GM21423 (cell line): Measurements from ENCODE around the gene PPP1R15A.
"Not testable (repeated sequence)": the region's sequence is repeated elsewhere in the genome, so short reads cannot be mapped to it uniquely, and the experiment has no call there.

Source experiments
- ATAC-seq: cut with Tn5 transposase; IDR thresholded peaks from one replicate; pipeline ENCODE4 v1.9.1; 2021; ENCODE audit warnings: mild to moderate bottlenecking, moderate library complexity; ENCODE audit not compliant: unreplicated experiment

The PPP1R15A gene

DNA sequence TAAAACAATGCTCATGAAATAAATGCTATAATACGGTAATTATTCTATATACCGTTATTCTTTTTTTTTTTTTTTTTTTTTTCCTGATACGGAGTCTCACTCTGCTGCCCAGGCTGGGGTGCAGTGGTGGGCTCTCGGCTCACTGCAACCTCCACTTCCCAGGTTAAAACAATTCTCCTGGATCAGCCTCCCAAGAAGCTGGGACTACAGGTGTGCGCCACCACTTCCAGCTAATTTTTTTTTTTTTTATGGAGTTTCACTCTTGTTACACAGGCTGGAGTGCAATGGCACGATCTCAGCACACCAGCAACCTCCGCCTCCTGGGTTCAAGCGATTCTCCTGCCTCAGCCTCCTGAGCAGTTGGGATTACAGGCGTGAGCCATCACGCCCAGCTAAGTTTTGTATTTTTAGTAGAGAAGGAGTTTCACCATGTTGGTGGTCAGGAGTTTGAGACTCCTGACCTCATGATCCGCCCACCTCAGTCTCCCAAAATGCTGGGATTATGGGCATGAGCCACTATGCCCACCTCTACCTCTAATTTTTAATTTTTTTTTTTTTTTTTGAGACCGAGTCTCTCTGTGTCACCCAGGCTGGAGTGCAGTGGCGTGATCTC is 6.9 kb downstream of the PPP1R15A start:
- ATAC-seq: no peak

DNA sequence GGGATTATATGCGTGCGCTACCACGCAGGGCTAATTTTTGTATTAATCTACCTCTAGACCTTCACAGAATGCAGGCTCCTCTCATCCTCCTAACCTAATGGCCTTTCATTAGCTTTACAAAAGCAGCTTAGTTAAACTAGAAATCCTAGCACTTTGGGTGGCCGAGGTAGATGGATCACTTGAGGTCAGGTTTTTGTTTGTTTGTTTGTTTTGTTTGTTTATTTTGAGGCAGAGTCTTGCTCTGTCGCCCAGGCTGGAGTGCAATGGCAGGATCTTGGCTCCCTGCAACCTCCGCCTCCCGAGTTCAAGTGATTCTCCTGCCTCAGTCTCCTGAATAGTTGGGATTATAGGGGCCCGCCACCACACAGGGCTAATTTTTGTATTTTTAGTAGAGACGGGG is 7.5 kb downstream of the PPP1R15A start:
- ATAC-seq: not testable (repeated sequence)

DNA sequence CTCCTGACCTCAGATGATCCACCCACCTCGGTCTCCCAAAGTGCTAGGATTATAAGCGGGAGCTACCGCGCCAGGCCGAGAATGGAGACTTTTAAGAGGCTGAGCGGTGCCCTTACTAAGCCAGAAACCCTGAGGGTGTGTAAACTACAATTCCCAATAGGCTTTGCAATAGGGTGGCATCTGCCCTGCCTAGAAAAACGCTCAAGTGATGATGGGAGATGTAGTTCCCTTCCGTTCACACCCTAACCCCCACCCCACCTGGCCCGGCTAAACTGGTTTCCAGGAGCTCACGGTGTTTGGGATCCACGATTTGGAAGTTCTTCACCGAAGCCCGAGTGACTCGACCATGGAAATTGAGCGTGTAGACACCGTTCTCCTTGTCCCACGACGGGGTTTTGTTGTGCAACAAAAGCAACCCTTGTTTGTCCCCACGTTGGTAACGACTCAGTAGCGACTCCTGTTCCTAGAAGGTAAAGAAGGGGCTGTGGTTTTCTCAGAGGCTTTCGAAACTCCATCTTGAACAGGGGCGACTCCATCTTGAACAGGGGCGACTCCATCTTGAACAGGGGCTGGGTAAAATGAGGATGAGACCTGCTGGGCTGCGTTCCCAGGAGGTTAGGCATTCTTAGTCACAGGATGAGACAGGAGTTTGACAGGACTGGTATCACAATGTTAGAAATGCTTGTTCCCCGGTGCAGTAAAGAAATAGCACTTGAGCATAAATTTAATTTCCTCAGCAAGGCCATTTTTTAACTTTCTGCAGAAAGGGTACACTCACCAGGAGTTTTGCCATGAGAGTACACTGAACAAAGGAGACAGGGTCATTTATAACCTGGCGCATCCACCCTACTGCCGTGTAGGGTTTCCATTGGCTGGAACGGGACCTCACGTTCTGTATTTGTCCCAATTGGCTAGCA is 9.8 kb downstream of the PPP1R15A start:
- no peak for ATAC-seq

DNA sequence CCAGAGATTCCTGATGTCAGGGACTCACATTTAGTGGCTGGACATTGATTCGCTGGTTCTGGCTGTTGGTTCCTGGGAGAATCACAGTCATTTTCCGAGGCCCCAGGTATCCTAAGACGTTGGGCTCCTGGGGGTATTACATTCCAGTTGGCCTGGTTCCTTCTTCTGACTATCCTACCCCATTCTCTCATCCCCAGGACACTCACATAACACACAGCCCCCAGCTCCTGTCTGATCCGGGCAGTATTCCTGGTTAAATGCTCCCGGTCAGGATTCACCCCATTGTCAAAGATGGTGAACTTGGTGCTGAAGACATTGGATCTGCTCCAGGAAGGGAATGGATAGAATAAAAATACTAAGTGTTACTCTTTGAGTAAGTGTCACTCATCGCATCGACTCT is 11.5 kb downstream of the PPP1R15A start:
- ATAC-seq: no peak

DNA sequence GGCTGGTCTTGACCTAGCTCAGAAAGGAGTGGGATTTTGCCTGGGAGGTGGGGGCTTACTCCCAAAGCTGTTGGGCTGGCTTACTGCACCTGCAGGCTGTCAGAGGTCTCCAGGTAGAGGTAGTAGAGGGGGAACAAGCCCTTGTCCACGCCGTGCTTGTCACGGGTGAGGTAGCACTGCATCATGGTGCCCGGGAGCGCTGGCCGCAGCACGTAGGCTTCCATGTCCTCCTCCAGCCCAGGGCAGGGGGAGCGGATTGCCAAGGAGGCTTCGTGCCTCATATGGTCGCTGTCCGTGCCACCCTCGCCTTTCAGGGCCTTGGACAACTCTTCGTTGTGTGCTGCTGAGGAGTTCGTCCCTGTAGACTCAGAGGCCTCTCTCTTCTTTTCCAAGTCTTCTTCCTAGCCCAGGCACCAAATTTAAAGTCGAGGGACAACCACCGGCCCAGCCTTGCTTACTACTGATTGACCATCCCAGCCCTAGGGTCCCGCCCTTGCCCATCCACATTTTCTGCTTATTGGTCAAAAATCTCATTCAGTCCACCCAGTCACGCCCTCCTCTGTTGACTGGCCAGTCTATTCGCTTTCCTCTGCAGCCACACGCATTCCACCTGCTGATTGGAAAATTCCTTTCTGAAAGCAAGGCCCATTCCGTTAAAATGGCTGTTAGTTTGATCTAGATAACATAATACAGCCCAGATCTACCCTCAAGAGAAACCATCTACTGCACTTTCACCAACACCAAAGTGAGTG is 15.8 kb downstream of the PPP1R15A start:
- no peak for ATAC-seq

DNA sequence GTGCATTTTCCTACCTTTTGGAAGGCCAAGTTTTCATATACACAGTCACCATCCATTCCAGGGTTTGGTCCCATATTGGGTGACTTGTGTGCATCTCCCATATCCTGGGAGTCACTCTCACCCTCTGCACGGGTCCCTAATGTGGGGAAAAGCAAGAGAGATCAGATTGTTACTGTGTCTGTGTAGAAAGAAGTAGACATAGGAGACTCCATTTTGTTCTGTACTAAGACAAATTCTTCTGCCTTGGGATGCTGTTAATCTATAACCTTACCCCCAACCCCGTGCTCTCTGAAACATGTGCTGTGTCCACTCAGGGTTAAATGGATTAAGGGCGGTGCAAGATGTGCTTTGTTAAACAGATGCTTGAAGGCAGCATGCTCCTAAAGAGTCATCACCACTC is 17.3 kb downstream of the PPP1R15A start:
- ATAC-seq: not testable (repeated sequence)

DNA sequence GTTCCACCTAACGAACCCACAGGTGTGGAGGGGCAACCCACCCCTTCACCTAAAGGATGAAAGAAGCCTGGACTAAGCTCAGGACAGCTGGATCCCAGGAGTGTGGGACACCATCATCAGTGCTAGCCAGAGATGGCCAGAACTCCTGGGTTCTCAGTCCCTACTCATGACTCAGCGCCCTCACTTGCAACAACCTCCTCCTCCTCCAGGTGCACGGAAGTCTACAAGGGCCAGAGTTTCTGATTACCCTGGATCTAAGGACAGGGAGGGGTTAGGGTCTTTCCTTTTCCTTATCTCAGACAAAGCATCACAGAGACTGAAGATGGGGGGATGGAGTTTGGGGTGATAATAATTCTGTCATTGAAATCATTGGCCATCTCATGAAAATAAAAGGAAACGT is 18.3 kb downstream of the PPP1R15A start:
- ATAC-seq: no peak

DNA sequence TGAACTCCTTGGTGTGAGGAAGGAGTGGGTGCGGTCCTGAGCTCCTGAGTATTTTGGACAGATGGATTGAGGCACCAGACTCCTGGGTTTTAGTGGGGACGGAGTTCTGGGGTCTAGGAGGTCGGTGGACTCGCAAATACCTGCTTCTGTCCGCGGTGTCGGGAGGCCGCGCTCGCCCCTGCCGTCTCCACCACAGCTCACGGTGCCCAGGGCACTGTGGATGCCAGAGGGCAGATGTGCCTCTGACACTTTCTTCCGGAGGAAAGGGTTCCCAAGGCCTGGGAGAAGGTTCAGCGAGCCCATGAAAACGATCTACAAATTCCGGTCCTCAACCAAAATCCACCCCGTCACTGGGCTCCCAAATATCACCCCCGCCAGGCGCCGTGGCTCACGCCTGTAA is 23.0 kb downstream of the PPP1R15A start:
- ATAC-seq: no peak

DNA sequence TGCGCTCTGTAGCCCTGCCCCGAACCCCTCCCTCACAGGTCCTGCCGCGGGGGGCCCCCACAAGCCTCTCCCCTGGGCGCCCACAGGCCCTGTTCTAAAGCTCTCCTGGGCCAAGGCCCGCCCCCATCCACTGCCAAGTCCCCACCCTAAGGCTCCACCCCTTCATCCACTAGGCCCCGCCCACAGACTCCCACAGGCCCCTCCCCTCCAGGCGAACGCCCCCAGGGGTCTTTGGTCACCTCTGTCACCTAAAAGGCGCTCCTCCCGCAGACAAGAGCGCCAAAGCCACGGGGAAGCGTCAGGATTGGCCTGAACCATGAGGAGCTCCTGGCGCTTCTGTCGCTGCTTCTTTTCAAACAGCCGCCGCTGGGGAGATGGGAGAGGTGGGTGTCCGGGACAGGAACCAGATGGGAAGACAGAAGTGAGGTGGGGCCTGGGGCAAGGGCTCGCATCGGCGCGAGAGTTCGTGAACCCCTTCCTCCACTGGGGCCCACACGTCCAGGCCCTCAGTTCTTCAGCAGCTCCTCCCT is 24.0 kb downstream of the PPP1R15A start:
- no peak for ATAC-seq

DNA sequence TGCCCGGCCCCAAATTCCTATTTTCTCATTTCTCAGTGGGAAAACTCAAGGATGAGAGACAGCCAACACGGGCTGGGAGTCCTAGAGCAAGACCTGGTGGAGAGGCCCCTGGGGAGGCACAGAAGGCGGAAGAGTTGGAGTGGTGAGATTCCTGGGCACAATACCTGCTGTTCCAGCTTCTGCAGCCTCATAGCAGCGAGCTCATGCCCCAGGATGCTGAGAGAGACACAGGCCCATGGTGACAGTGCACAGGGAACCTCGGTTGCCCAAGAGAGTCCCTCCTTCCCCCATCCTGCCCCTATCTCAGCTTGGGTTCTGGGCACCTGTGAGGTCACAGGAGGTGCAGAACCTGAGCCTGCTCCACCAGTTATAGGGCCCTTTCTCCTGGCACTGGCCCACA is 25.0 kb downstream of the PPP1R15A start:
- ATAC-seq: no peak

DNA sequence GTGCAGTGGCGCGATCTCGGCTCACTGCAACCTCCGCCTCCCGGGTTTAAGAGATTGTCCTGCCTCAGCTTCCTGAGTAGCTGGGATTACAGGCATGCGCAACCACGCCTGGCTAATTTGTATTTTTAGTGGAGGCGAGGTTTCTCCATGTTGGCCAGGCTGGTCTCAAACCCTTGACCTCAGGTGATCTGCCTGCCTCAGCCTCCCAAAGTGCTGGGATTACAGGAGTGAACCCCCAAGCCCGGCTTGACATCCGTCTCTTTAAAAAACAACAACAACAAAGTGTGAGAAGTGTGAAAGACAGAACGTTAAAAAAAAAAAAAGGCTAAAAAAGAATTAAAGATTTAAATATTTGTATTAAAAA is 27.1 kb downstream of the PPP1R15A start:
- ATAC-seq: not testable (repeated sequence)

DNA sequence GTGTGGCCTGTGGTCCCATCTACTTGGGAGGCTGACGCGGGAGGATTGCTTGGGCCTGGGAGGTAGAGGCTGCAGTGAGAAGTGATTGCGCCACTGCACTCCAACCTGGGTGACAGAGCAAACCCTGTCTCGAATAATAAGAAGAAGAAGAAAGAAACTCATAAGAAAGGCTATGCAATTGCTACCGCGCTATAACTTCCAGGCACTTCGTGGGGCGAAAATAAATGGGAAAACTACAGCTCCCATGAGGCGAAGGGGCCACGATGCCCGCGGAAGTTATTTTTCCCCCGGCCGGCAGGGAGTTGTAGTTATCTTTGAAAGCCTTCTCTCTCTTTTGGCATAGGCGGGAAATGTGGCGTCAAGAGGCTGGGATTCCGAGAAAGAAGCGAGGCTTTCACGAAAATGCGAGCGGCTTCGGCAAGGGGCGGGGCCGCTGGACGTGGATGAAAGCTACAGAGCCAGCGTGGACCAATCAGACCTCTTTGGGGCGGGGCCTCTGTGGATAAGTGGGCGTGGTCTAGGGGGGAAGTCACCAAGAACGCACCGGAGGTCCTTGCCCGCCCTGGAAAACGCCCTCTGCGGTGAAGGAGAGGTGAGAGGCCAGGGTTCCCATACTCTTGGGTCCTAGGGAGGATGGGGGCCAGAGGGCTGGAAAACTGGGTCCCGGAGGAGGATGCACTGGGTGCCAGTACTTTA is 27.7 kb downstream of the PPP1R15A start, which contains the start of gene NUCB1:
Gene NUCB1, plus strand, starts transcription at position 532 of the 696 bp plus-strand sequence. CDS start 485 bp downstream, outside the sequence.
- ATAC-seq: peak; percentile 87

DNA sequence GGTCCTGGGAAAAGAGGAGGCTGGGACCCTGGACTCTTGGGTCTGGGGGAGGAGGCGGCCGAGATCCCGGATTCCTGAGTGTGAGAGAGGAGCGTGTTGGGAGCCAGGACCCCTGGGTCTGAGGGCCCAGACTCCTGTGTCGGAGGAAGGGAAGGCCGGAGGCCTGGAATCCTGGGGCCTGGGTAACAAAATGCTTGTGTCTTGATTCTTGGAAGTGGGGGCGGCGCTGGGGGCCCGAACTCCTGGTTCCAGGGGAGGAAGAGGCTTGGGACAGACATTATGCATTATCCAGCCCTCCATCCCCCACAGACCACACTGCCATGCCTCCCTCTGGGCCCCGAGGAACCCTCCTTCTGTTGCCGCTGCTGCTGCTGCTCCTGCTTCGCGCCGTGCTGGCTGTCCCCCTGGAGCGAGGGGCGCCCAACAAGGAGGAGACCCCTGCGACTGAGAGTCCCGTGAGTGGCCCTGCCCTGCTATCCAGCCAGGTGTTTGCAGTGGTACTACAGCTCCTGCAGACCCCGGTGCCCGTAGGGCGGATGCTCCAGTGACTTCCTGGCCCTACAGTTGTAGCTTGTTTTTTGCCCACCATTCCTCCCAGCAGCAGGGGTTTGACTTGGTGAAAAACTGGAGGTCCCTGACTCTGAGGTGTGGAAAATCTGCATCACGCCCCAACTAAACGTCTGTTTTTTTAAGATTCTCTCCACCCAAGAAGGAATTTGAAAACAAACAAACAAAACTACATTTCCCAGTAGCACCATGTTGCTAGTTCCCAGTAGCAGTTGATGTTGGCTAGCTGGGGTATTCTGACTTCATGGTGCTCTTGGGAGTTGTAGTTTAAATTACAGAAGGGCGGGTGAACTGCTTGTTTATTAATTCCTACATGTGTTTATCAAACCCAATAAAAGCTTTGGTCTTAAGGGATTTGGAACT is 28.5 kb downstream of the PPP1R15A start:
- no peak for ATAC-seq

DNA sequence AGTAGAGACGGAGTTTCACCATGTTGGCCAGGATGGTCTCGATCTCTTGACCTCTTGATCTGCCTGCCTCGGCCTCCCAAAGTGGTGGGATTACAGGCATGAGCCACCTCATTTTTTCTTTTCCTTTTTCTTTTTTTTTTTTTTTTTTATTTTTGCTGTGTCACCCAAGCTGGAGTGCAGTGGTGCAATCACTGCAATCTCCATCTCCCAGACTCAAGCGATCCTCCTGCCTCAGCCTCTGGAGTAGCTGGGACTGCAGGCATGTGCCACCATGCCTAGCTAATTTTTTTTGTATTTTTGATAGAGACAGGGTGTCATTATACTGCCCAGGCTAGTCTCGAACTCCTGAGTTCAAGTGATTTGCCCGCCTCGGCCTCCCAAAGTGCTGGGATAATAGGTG is 30.1 kb downstream of the PPP1R15A start:
- not testable (repeated sequence) for ATAC-seq

DNA sequence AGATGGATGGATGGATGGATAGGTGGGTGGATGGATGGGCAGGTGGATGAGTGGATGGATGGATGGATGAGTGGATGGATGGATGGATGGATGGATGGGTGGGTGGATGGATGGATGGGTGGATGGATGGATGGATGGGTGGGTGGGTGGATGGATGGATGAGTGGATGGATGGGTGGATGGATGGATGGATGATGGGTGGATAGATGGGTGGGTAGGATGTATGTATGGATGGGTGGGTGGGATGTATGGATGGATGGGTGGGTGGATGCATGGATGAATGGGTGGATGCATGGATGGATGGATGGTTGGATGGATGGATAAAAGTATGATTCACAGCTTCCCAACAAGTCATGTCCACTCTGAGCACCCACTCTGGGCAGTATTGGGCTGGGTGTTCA is 31.6 kb downstream of the PPP1R15A start:
- not testable (repeated sequence) for ATAC-seq

DNA sequence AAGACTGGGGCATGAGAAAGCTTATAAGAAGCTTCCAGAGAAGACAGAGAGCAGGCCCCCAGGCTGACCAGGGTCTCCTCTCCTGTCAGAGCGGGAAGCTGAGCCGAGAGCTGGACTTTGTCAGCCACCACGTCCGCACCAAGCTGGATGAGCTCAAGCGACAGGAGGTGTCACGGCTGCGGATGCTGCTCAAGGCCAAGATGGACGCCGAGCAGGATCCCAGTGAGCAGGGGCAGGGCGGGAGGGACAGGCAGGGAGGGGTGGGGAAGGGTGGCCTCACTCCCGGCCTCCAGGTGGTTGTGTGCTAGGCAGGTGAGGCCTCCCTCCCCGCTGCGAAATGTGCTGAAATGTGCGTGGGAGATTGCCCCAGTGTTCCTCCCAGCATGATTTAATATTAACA is 33.4 kb downstream of the PPP1R15A start:
- no peak for ATAC-seq

DNA sequence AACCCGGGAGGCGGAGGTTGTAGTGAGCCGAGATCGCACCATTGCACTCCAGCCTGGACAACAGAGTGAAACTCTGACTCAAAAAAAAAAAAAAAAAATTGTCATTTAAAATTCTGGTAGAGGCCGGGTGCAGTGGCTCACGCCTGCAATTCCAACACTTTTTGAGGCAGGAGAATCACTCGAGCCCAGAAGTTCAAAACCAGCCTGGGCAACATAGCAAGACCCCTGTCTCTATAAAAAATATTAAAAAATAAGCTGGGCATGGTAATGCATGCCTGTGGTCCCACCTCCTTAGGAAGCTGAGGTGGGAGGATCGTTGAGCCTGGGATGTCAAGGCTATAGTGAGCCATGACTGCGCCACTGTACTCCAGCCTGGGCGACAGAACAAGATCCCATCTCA is 34.1 kb downstream of the PPP1R15A start:
- no peak for ATAC-seq

DNA sequence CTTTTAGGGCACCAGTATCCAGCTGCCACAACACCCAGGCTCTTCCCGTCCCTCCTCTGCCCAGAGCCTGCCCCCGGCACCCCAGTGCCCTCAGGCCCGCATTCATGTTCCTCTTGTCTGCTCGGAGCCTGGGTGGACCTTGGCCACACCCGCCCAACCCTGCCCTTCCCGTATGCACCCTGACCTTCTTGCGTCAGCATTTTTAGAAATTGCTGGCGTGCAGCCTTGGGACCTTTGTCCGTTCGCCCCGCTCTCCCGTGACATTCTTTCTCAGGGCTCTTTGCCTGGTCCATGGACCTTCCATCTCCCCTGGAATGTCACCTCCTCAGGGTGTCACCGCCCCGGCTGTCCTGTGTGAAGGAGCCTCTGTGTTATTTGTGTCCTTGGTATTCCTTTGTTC is 35.5 kb downstream of the PPP1R15A start:
- ATAC-seq: no peak

DNA sequence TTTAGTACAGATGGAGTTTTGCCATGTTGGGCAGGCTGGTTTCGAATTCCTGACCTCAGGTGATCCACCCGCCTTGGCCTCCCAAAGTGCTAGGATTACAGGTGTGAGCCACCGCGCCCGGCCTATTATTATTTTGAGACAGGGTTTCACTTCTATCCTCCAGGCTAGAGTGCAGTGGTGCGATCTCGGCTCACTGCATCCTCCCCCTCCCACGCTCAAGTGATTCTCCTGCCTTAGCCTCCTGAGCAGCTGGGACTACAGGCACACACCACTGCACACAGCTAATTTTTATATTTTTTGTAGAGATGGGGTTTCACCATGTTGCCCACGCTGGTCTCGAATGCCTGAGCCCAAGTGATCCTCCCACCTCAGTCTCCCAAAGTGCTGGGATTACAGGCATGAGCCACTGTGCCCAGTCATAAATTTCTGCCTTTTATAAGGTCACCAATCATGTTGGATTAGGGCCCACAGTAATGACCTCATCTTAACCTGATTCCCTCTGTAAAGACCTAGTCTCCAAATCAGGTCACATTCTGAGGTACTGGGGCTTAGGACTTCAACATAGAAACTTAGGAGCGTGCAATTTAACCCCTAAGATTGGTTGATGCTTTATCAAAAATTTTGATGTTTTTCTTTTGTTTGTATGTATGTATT is 37.3 kb downstream of the PPP1R15A start:
- ATAC-seq: not testable (repeated sequence)
